ENCODE results near the gene KLK5.

- TF ChIP-seq, protein P1, sequence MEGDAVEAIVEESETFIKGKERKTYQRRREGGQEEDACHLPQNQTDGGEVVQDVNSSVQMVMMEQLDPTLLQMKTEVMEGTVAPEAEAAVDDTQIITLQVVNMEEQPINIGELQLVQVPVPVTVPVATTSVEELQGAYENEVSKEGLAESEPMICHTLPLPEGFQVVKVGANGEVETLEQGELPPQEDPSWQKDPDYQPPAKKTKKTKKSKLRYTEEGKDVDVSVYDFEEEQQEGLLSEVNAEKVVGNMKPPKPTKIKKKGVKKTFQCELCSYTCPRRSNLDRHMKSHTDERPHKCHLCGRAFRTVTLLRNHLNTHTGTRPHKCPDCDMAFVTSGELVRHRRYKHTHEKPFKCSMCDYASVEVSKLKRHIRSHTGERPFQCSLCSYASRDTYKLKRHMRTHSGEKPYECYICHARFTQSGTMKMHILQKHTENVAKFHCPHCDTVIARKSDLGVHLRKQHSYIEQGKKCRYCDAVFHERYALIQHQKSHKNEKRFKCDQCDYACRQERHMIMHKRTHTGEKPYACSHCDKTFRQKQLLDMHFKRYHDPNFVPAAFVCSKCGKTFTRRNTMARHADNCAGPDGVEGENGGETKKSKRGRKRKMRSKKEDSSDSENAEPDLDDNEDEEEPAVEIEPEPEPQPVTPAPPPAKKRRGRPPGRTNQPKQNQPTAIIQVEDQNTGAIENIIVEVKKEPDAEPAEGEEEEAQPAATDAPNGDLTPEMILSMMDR (IDR thresholded peaks at IDR 0.05), result peak; percentile 91
- no peak for TF ChIP-seq EZH2 (IDR thresholded peaks at IDR 0.05; ENCODE audit: borderline replicate concordance, insufficient read depth, low read depth, low read length, poor library complexity, severe bottlenecking)
Measured at GRCh38 chr19:50922317-50922853, 30.5 kb downstream of the KLK5 start.
